HCT116 (cell line): ENCODE results near the gene SEMA3F. TPM values are rescaled to one million over a fixed set of nuclear protein-coding genes. Genes with fewer than 3 reads are reported as not detected.

ENCODE experiments used
- ATAC-seq: fragments of 200-7000 bp; cut with Tn5 transposase; 2 replicates; pipeline ENCODE4 v1.9.1; 2020; ENCODE audit warnings: mild to moderate bottlenecking, moderate library complexity
- BruUV-seq: library from RNA; stranded (reverse); fragments of 400-500 nt; replicated peaks from 2 replicates; lab custom pipeline; 2021; lab: Mats Ljungman, UMichigan
- CTCF ChIA-PET: fragments of 300-600 bp; sonication (Branson Sonifier 250); formaldehyde crosslinking; loops from one replicate; lab custom pipeline; 2021; ENCODE audit warnings: antibody characterized with exemption; lab: Charles Lee
- POLR2A ChIA-PET: fragments of 300-600, 350-600 bp; sonication (Branson Sonifier 250); formaldehyde crosslinking; loops from one replicate; lab custom pipeline; 2021; ENCODE audit warnings: antibody characterized with exemption; lab: Charles Lee
- RAD21 ChIA-PET, 2 experiments: fragments of 300-600 bp; sonication (Branson Sonifier 250); formaldehyde crosslinking; loops; one replicate each; lab custom pipeline; 2023; ENCODE audit warnings: low total read pairs in 2 of 2; ENCODE audit not compliant: uncharacterized antibody in 2 of 2, unreplicated experiment in 2 of 2, low non-redundant PET in 1 of 2; lab: Charles Lee
- DNase-seq: peaks from one replicate; pipeline ENCODE4 v3.0.0-alpha.2; 2010; ENCODE audit warnings: low read depth, low spot score
- H2AFZ ChIP-seq: fragments of 200-600 bp; shearing (Covaris generic), sonication (generic); 2 replicates; pipeline ENCODE4 v1.6.1; 2017; ENCODE audit warnings: low read depth, mixed run types, mixed read lengths, antibody characterized with exemption, low read length; ENCODE audit not compliant: poor library complexity, severe bottlenecking
- H3K27ac ChIP-seq: 2 replicates; pipeline ENCODE4 v1.5.1; 2012; ENCODE audit warnings: low read depth, low read length
- H3K27me3 ChIP-seq: fragments of 200-600 bp; sonication (generic); 2 replicates; pipeline ENCODE4 v1.6.1; 2016; ENCODE audit warnings: mixed run types, low read length, mixed read lengths; ENCODE audit not compliant: insufficient read depth
- H3K36me3 ChIP-seq, 2 experiments: fragments of 200-500 bp in 1 of 2; fragments of 200-600 bp in 1 of 2; sonication (Bioruptor generic) in 1 of 2; sonication (generic) in 1 of 2; 2 replicates each; pipeline versions ENCODE4 v1.5.1 to v1.6.1; 2014 to 2016; ENCODE audit warnings: low read length in 2 of 2, inconsistent platforms in 1 of 2, mixed read lengths in 1 of 2, mixed run types in 1 of 2; ENCODE audit not compliant: insufficient read depth in 2 of 2, control insufficient read depth in 1 of 2
- H3K4me1 ChIP-seq, 2 experiments: fragments of 200-600 bp in 1 of 2; sonication (generic) in 1 of 2; 2 replicates each; pipeline versions ENCODE4 v1.5.1 to v1.6.1; 2012 to 2017; ENCODE audit warnings: low read length in 2 of 2, inconsistent platforms in 1 of 2, mild to moderate bottlenecking in 1 of 2, mixed read lengths in 1 of 2, mixed run types in 1 of 2, moderate library complexity in 1 of 2; ENCODE audit not compliant: insufficient read depth in 2 of 2, control insufficient read depth in 1 of 2
- H3K4me2 ChIP-seq: fragments of 200-600 bp; sonication (generic); 2 replicates; pipeline ENCODE4 v1.6.1; 2017; ENCODE audit warnings: mixed run types, low read length, mixed read lengths
- H3K4me3 ChIP-seq, 2 experiments: fragments of 200-600 bp in 1 of 2; sonication (generic) in 1 of 2; replicated peaks in 1 of 2; 2 replicates each; pipeline ENCODE4 v1.5.1; 2011 to 2016; ENCODE audit warnings: low read length in 2 of 2, control low read depth in 1 of 2, low read depth in 1 of 2, mild to moderate bottlenecking in 1 of 2, mixed read lengths in 1 of 2, mixed run types in 1 of 2
- H3K79me2 ChIP-seq: fragments of 200-600 bp; sonication (generic); 2 replicates; pipeline ENCODE4 v1.6.1; 2017; ENCODE audit warnings: mild to moderate bottlenecking, mixed run types, low read length, moderate library complexity, mixed read lengths; ENCODE audit not compliant: insufficient read depth
- H3K9ac ChIP-seq: fragments of 200-600 bp; sonication (generic); 2 replicates; pipeline ENCODE4 v1.6.1; 2016; ENCODE audit warnings: low read length, mixed read lengths
- H3K9me2 ChIP-seq: fragments of 200-600 bp; sonication (generic), shearing (Covaris generic); 2 replicates; pipeline ENCODE4 v1.6.1; 2017; ENCODE audit warnings: mixed run types, mild to moderate bottlenecking, moderate library complexity; ENCODE audit not compliant: insufficient read depth
- H3K9me3 ChIP-seq, 2 experiments: fragments of 200-500 bp in 1 of 2; fragments of 200-600 bp in 1 of 2; sonication (Bioruptor generic) in 1 of 2; sonication (generic) in 1 of 2; 2 replicates each; pipeline ENCODE4 v1.6.1; 2014 to 2017; ENCODE audit warnings: low read length in 2 of 2, mixed read lengths in 2 of 2, inconsistent platforms in 1 of 2, low read depth in 1 of 2, mild to moderate bottlenecking in 1 of 2, mixed run types in 1 of 2, moderate library complexity in 1 of 2; ENCODE audit not compliant: control insufficient read depth in 1 of 2, insufficient read depth in 1 of 2
- H4K20me1 ChIP-seq: fragments of 200-600 bp; sonication (generic), shearing (Covaris generic); 2 replicates; pipeline ENCODE4 v1.6.1; 2017; ENCODE audit warnings: mixed run types, mild to moderate bottlenecking, moderate library complexity; ENCODE audit not compliant: insufficient read depth
- CBX3 ChIP-seq: IDR thresholded peaks from 2 replicates; pipeline ENCODE4 v1.6.1; 2012; ENCODE audit warnings: low read depth
- EGR1 ChIP-seq: IDR thresholded peaks from 2 replicates; pipeline ENCODE4 v1.6.1; 2012; ENCODE audit warnings: low read depth
- ELF1 ChIP-seq: IDR thresholded peaks from 2 replicates; pipeline ENCODE4 v1.6.1; 2012; ENCODE audit warnings: low read depth, borderline replicate concordance
- EZH2 ChIP-seq: fragments of 200-600 bp; sonication (generic); IDR thresholded peaks from 2 replicates; pipeline ENCODE4 v1.6.1; 2017; ENCODE audit warnings: antibody characterized with exemption, mixed run types
- EZH2phosphoT487 ChIP-seq: fragments of 200-600 bp; IDR thresholded peaks from 2 replicates; pipeline ENCODE4 v1.6.1; 2018; ENCODE audit warnings: antibody characterized with exemption, borderline replicate concordance
- FOSL1 ChIP-seq: IDR thresholded peaks from 2 replicates; pipeline ENCODE4 v1.6.1; 2012; ENCODE audit warnings: low read depth
- JUND ChIP-seq: IDR thresholded peaks from 2 replicates; pipeline ENCODE4 v1.6.1; 2012
- SIN3A ChIP-seq: IDR thresholded peaks from 2 replicates; pipeline ENCODE4 v1.6.1; 2012; ENCODE audit warnings: low read depth
- SP1 ChIP-seq: IDR thresholded peaks from 2 replicates; pipeline ENCODE4 v1.6.1; 2012; ENCODE audit warnings: low read depth
- TCF7L2 ChIP-seq: IDR thresholded peaks from 2 replicates; pipeline ENCODE4 v1.7.0; 2011; ENCODE audit warnings: borderline replicate concordance, inconsistent platforms; ENCODE audit not compliant: insufficient read depth, insufficient read length; ENCODE audit errors: extremely low read depth
- intact Hi-C: fragments of 100-400 bp; cut with micrococcal nuclease; formaldehyde crosslinking; loops from 2 replicates; pipeline ENCODE4 v1.10.0; 2022
- total RNA-seq: library from RNA; stranded (reverse); gene quantifications from one replicate; pipeline ENCODE4 v1.2.1, GENCODE V29; 2021; ENCODE audit not compliant: unreplicated experiment
- TF ChIP-seq, protein P1 (sequence below): IDR thresholded peaks from 2 replicates; pipeline ENCODE4 v1.6.1; 2012
- TF ChIP-seq, protein P2 (sequence below): IDR thresholded peaks from 2 replicates; pipeline ENCODE4 v1.6.1; 2011; ENCODE audit warnings: mild to moderate bottlenecking, low read length, moderate library complexity; ENCODE audit not compliant: insufficient replicate concordance; ENCODE audit errors: extremely low read depth

Gene SEMA3F
- total RNA-seq, 1 experiment from 2014 or later = 15.7 TPM

DNA sequence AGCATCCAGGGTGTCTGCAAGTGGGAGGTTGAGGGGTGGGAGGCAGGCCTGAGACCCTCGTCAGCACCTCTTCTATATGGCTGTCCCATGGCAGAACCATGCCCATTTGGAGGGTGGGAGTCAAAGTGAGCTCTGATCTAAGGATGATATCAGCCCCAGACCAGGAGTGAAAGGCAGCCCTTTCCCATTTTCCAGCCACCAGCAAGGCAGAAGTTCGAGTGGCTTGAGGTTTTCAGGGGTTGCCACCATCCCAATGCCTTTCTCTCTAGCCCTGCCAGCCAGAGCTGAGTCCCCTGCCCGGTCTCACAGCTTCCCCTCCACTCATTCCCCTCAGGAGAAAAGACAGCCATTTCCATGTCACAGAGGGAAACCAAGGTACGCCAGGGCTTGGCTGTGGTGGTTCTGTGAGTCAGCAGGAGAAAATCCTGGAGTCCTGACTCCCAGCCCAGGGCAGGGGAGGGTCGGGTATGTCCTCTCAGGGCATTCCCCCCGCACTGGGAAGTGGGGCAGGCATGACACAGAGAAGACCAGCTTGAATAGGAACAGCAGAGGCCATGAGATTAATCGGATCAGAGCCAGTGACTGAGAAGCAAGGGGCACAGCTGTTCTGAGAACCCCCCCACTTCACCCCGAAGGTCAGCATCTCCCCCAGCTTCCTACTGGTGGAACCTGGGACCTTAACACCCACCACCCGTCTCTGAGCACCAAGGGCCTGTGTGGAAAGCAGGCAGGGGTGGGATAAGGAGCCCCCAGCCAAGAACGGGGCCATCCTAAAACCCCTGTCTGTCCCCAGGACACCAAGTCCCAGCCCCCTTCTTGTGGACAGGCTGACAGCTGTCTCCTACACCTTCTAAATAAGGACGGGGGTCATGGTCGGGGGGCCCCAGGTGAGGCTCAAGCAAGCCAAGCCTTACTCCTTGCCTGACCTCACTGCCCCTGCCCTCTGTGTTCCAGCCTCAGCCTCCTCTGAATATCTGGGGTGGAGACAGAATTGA lies 49.0 kb downstream of the SEMA3F start:
- Histone ChIP-seq H3K27ac (no peak overlapping the region), H2AFZ (no peak overlapping the region), H4K20me1 (no peaks in the 10 kb centered on the region), H3K27me3 (no peaks in the 10 kb centered on the region), H3K4me3 (peak overlapping the region in 1 of 2 experiments; percentile 69; a peak in 1 of 4 replicates), H3K9me3 (no peaks in the 10 kb centered on the region), H3K36me3 (no peaks in the 10 kb centered on the region), H3K9me2 (no peaks in the 10 kb centered on the region), H3K79me2 (no peaks in the 10 kb centered on the region), H3K9ac (peak overlapping the region; percentile 46; the same call in 1 of the 2 replicates), H3K4me2 (peak overlapping the region; percentile 98), H3K4me1 (peaks cover 10 to 41% of the 10 kb centered on the region in 2 experiments; a peak in 3 of 4 replicates)
- ChIA-PET POLR2A (interaction anchor here (1.7 kb wide), 1 partner anchor 22 kb away, joined by 4 read pairs; no protein-coding TSS in a partner anchor), CTCF (interaction anchor here (1.4 to 1.8 kb wide), 3 partner anchors 9 to 22 kb away, joined by 3 to 11 read pairs (median 7); no protein-coding TSS in a partner anchor), RAD21 (interaction anchor here in 1 of 2 experiments (0.7 to 1.9 kb wide), 2 partner anchors 9 to 62 kb away, joined by 3 to 7 read pairs; no protein-coding TSS in a partner anchor)
- intact Hi-C loops = no loop called here
- DNase-seq = no peak
- TF ChIP-seq EZH2phosphoT487 (no peak), TCF7L2 (no peak), EGR1 (no peak), FOSL1 (no peak), SIN3A (no peak), SP1 (no peak), CBX3 (no peak), ELF1 (no peak), EZH2 (no peak), JUND (no peak)
- TF ChIP-seq, protein P1, sequence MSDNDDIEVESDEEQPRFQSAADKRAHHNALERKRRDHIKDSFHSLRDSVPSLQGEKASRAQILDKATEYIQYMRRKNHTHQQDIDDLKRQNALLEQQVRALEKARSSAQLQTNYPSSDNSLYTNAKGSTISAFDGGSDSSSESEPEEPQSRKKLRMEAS = no peak
- TF ChIP-seq, protein P2, sequence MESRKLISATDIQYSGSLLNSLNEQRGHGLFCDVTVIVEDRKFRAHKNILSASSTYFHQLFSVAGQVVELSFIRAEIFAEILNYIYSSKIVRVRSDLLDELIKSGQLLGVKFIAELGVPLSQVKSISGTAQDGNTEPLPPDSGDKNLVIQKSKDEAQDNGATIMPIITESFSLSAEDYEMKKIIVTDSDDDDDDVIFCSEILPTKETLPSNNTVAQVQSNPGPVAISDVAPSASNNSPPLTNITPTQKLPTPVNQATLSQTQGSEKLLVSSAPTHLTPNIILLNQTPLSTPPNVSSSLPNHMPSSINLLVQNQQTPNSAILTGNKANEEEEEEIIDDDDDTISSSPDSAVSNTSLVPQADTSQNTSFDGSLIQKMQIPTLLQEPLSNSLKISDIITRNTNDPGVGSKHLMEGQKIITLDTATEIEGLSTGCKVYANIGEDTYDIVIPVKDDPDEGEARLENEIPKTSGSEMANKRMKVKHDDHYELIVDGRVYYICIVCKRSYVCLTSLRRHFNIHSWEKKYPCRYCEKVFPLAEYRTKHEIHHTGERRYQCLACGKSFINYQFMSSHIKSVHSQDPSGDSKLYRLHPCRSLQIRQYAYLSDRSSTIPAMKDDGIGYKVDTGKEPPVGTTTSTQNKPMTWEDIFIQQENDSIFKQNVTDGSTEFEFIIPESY = no peak
- no TSS peak for BruUV-seq
- ATAC-seq = no peak
